Breast epithelium (tissue), 3 donors: Measurements from ENCODE around the gene NOD1.

Experiments
- POLR2A ChIP-seq: fragments of 450-650 bp; IDR thresholded peaks from one replicate; pipeline ENCODE4 v1.6.1; 2016; ENCODE audit warnings: antibody characterized with exemption, mild to moderate bottlenecking, moderate library complexity
- POLR2AphosphoS5 ChIP-seq, 3 donors: sonication (generic); formaldehyde crosslinking; IDR thresholded peaks; one replicate each; pipeline ENCODE4 v1.6.1; 2017; ENCODE audit warnings: antibody characterized with exemption in 3 of 3
- TF ChIP-seq, protein P1 (sequence below), 3 donors: fragments of 450-650 bp; IDR thresholded peaks; one replicate each; pipeline ENCODE4 v1.5.1; 2016 to 2017; ENCODE audit warnings: antibody characterized with exemption in 3 of 3, mild to moderate bottlenecking in 3 of 3, moderate library complexity in 3 of 3

DNA sequence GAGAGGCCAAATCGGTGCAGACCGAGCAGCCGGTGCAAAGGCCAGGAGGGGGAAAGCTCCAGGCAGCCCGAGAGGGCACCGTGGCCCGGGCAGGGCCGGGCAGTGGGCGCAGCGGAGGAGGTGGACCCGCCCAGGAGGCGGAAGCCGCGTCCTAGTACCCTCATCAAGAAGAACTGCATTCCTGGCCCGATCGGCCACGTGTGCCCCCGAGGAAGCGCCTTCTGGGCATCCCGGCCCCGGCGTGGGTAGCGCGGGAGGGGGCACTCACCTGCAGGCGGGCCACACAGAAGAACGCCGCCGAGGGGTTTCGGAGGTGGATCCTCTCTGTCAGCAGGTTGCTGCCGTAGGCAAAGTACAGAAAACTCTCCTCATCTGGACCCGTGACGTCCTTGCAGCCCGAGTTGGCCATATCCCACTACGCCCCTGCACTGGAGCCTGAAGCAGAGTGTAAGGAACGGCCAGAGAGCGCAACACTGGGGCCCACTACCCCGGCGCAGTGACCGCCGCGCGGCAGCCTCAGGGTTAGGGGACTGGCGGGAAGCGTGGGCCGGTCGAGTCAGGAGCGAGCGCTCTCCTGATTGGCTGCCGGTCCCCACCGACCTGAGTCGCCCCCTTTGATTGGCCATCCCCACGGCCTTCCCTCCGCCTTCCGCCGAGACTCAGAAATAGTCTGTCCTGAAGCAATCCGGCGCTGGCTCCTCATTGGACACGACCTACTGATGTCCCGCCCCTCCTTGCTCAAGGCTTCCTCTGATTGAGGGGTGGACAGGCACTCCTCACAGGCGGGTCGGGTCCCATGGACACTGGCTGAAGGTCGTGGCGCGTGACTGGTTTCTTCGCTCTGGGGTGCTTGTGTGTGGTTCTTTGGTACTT, 26.0 kb upstream of the NOD1 start, which contains the start of gene GGCT:
- TF ChIP-seq, protein P1, sequence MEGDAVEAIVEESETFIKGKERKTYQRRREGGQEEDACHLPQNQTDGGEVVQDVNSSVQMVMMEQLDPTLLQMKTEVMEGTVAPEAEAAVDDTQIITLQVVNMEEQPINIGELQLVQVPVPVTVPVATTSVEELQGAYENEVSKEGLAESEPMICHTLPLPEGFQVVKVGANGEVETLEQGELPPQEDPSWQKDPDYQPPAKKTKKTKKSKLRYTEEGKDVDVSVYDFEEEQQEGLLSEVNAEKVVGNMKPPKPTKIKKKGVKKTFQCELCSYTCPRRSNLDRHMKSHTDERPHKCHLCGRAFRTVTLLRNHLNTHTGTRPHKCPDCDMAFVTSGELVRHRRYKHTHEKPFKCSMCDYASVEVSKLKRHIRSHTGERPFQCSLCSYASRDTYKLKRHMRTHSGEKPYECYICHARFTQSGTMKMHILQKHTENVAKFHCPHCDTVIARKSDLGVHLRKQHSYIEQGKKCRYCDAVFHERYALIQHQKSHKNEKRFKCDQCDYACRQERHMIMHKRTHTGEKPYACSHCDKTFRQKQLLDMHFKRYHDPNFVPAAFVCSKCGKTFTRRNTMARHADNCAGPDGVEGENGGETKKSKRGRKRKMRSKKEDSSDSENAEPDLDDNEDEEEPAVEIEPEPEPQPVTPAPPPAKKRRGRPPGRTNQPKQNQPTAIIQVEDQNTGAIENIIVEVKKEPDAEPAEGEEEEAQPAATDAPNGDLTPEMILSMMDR (IDR thresholded peaks at IDR 0.05), result peak in 1 of 3 donors; percentile 17
- TF ChIP-seq POLR2A, result peak; percentile 91
- peak; percentile 73 to 94 (median 79) for TF ChIP-seq POLR2AphosphoS5 (IDR thresholded peaks at IDR 0.05)
